T-cell (primary cell): ENCODE data around the gene RELCH. TPM values are rescaled to one million over a fixed set of nuclear protein-coding genes. Genes with fewer than 3 reads are reported as not detected.
A peak's percentile ranks its signal among the peaks of the same experiment; 100 is the strongest.

Experiments
- ATAC-seq, 4 experiments: fragments of 200-7000 bp in 3 of 4; fragments of 150-1000 bp in 1 of 4; cut with Tn5 transposase; replicated peaks in 1 of 4; 1 replicate in 3 of 4; 2 replicates in 1 of 4; pipeline ENCODE4 v1.10.0; 2021; ENCODE audit warnings: moderate library complexity in 3 of 4, mild to moderate bottlenecking in 2 of 4, moderate number of reproducible peaks in 1 of 4
- CTCF ChIA-PET, 2 donors: fragments of 300-600 bp; sonication (Branson Sonifier 250); formaldehyde crosslinking; loops; one replicate each; lab custom pipeline; 2022; ENCODE audit warnings: antibody characterized with exemption in 2 of 2; lab: Charles Lee
- POLR2A ChIA-PET, 2 donors: fragments of 300-600 bp; sonication (Branson Sonifier 250); formaldehyde crosslinking; loops; one replicate each; lab custom pipeline; 2022; ENCODE audit warnings: antibody characterized with exemption in 2 of 2; lab: Charles Lee
- DNase-seq, 35 experiments: peaks; one replicate each; pipeline versions ENCODE4 v3.0.0 to v3.0.0-alpha.2; 2013 to 2023
- H3K27ac ChIP-seq: one replicate; pipeline ENCODE4 v1.5.1; 2013; ENCODE audit warnings: low read length
- H3K27me3 ChIP-seq, 2 experiments: replicated peaks in 1 of 2; 1 replicate in 1 of 2; 2 replicates in 1 of 2; pipeline versions ENCODE4 v1.6.1 to v1.7.0; 2013; ENCODE audit warnings: low read length in 1 of 2, mixed read lengths in 1 of 2; ENCODE audit not compliant: control insufficient read depth in 2 of 2, insufficient read depth in 2 of 2; ENCODE audit errors: extremely low read depth in 1 of 2
- H3K36me3 ChIP-seq, 2 donors: 1 replicate in 1 of 2; 2 replicates in 1 of 2; pipeline versions ENCODE4 v1.6.1 to v1.7.0; 2013; ENCODE audit warnings: low read length in 1 of 2; ENCODE audit not compliant: control insufficient read depth in 2 of 2, insufficient read depth in 1 of 2; ENCODE audit errors: extremely low read depth in 1 of 2
- H3K4me1 ChIP-seq, 2 experiments: 1 replicate in 1 of 2; 2 replicates in 1 of 2; pipeline versions ENCODE4 v1.6.1 to v1.7.0; 2013; ENCODE audit warnings: low read length in 2 of 2, mixed read lengths in 1 of 2; ENCODE audit not compliant: insufficient read depth in 2 of 2, control insufficient read depth in 1 of 2; ENCODE audit errors: extremely low read depth in 1 of 2
- H3K4me3 ChIP-seq, 2 donors: 1 replicate in 1 of 2; 2 replicates in 1 of 2; pipeline versions ENCODE4 v1.5.1 to v1.7.0; 2013; ENCODE audit warnings: mild to moderate bottlenecking in 2 of 2, low read length in 1 of 2, moderate library complexity in 1 of 2; ENCODE audit not compliant: control insufficient read depth in 1 of 2; ENCODE audit errors: extremely low read depth in 1 of 2
- H3K9me3 ChIP-seq: 2 replicates; pipeline ENCODE4 v1.7.0; 2013
- H3K27ac Mint-ChIP-seq, 2 donors: one replicate each; pipeline ENCODE4 v1.8.0; 2020 to 2021; ENCODE audit warnings: mild to moderate bottlenecking in 2 of 2, mixed read lengths in 2 of 2
- H3K27me3 Mint-ChIP-seq, 2 donors: one replicate each; pipeline ENCODE4 v1.8.0; 2021 to 2022; ENCODE audit warnings: mixed read lengths in 2 of 2
- H3K36me3 Mint-ChIP-seq: one replicate; pipeline ENCODE4 v1.8.0; 2021; ENCODE audit warnings: mixed read lengths
- H3K4me1 Mint-ChIP-seq, 3 donors: one replicate each; pipeline ENCODE4 v1.8.0; 2020 to 2022; ENCODE audit warnings: mixed read lengths in 3 of 3, mild to moderate bottlenecking in 1 of 3
- H3K4me3 Mint-ChIP-seq, 3 donors: one replicate each; pipeline ENCODE4 v1.8.0; 2020 to 2022; ENCODE audit warnings: mild to moderate bottlenecking in 3 of 3, mixed read lengths in 3 of 3, moderate library complexity in 3 of 3
- H3K9me3 Mint-ChIP-seq, 3 donors: one replicate each; pipeline ENCODE4 v1.8.0; 2020 to 2022; ENCODE audit warnings: mixed read lengths in 3 of 3
- WGBS: methylation state at CpG from one replicate; pipeline ENCODE4 v1.1.5; 2013; ENCODE audit warnings: missing lambda C conversion rate; ENCODE audit not compliant: insufficient coverage; 5-methylcytosine and 5-hydroxymethylcytosine counted together
- total RNA-seq, 35 experiments: library from RNA in 6 of 35; stranded (reverse) in 6 of 35; fragments of 120-200 nt in 1 of 35; gene quantifications; one replicate each; pipeline versions ENCODE4 v1.2.1 to v1.2.4 and lab custom pipeline; 2013 to 2026

The RELCH gene
- total RNA-seq, 5 donors from 2014 or later (not counting 1 experiment from before 2014, with no cell fraction given): 46.5 to 68.1 (median 51.5) TPM

GRCh38 chr18:62345909-62346308, 158.9 kb downstream of the RELCH start:
- ChIA-PET CTCF (no interaction called here), POLR2A (no interaction called here)
- H3K4me1 Mint-ChIP-seq: peaks cover 0 to 7% (median 0%) of the 10 kb centered on the region in 3 donors
- peaks cover 0 to 4% of the 10 kb centered on the region in 2 experiments for H3K27me3 ChIP-seq
- H3K36me3 ChIP-seq: no peaks in the 10 kb centered on the region
- H3K27ac ChIP-seq: no peak overlapping the region
- no peaks in the 10 kb centered on the region for H3K9me3 ChIP-seq
- peaks cover 0 to 6% of the 10 kb centered on the region in 2 donors for H3K27me3 Mint-ChIP-seq
- no peak overlapping the region for H3K27ac Mint-ChIP-seq
- no peaks in the 10 kb centered on the region for H3K36me3 Mint-ChIP-seq
- H3K9me3 Mint-ChIP-seq: no peaks in the 10 kb centered on the region
- ATAC-seq (no peak), DNase-seq (no peak)
- no peaks in the 10 kb centered on the region for H3K4me1 ChIP-seq
- no peak overlapping the region for H3K4me3 Mint-ChIP-seq
- WGBS: no CpG with 5 or more reads among the region's 2 CpGs
- no peak overlapping the region for H3K4me3 ChIP-seq

DNA sequence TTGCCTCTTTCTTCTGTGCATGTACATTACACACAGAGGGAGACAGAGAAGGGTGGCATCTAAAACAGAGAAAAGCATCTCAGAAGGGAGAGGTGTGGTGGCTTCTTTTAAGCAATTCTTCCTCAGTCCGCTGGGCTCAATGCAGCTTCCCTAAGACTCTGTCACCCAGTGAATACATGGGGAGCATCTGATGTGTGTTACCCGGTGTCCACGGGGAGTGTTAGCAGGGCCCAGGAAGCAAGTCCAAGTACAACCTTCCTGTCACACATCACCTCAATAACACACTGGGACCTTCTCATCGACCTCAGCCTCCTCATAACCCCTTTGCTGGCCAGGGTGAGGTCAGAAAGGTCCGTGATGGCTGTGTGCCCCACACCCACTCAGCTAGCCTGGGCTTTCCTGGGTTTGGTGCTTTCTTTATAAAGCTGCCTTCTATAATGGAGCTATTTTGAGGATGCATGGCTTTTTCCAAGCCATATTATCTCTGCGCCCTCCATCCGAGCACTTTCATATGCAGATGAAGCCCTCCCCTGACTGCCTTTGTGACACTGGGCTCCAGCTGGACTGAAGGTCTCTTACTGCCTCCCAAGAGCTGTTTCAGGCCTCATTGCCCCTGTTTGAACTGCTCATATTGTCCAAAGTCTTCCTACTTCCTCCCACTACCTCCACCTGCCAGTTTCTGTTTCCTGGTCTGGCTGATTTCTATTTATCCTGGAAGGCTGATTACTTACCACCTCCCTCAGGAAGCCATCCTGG, 159.5 kb downstream of the RELCH start:
- WGBS: 91% methylated on average over 5 of the region's 7 CpGs
- no peaks in the 10 kb centered on the region for H3K36me3 ChIP-seq
- H3K4me3 ChIP-seq: no peak overlapping the region
- ATAC-seq (peak in 1 of 4 experiments; percentile 13), DNase-seq (no peak)
- Mint-ChIP-seq H3K27me3 (peaks cover 0 to under 1% of the 10 kb centered on the region in 2 donors), H3K36me3 (no peaks in the 10 kb centered on the region), H3K9me3 (no peaks in the 10 kb centered on the region), H3K4me1 (peaks cover 0 to 7% (median 0%) of the 10 kb centered on the region in 3 donors), H3K27ac (peak overlapping the region in 1 of 2 donors; percentile 15), H3K4me3 (no peak overlapping the region)
- peaks cover 0 to 4% of the 10 kb centered on the region in 2 experiments for H3K27me3 ChIP-seq
- no peaks in the 10 kb centered on the region for H3K4me1 ChIP-seq
- no peak overlapping the region for H3K27ac ChIP-seq
- H3K9me3 ChIP-seq: no peaks in the 10 kb centered on the region
- CTCF ChIA-PET: no interaction called here
- POLR2A ChIA-PET: no interaction called here

DNA sequence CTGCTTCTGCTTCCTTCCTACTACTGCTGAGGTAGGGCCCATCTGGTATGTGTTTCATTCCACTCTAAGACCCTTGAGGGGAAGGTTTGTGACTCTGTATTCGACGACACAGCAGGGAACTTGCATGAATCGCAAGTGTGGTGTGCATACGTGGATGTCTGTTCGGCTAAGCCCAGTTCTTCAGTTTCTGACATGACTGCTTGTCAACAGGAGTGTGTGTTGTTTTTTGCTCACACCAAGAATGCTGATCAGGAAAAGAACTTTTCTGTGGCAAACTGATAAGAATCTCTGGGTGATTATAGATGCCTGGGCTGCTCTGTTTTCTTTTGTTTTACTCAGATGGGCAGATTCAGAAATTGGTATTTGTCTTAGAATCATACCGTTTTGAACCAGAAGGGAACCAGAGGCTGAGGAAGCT, 160.0 kb downstream of the RELCH start:
- H3K27ac Mint-ChIP-seq: peak overlapping the region in 1 of 2 donors; percentile 15
- peak in 1 of 4 experiments; percentile 41 for ATAC-seq
- H3K27me3 Mint-ChIP-seq: no peaks in the 10 kb centered on the region

GRCh38 chr18:62348474-62348873, 161.4 kb downstream of the RELCH start:
- Mint-ChIP-seq H3K4me3 (no peak overlapping the region), H3K27me3 (no peaks in the 10 kb centered on the region), H3K36me3 (no peaks in the 10 kb centered on the region), H3K4me1 (peaks cover 0 to 7% (median 0%) of the 10 kb centered on the region in 3 donors), H3K27ac (no peak overlapping the region), H3K9me3 (no peaks in the 10 kb centered on the region)
- Histone ChIP-seq H3K27ac (no peak overlapping the region), H3K36me3 (no peaks in the 10 kb centered on the region), H3K27me3 (no peaks in the 10 kb centered on the region), H3K4me3 (no peak overlapping the region), H3K9me3 (no peaks in the 10 kb centered on the region), H3K4me1 (no peaks in the 10 kb centered on the region)
- CTCF ChIA-PET: no interaction called here
- POLR2A ChIA-PET: interaction anchor here in 1 of 2 donors (0.7 kb wide), 1 partner anchor 15 kb away, joined by 8 read pairs; no protein-coding TSS in a partner anchor
- ATAC-seq: no peak
- 100% methylated on average over 3 of the region's 4 CpGs for WGBS
- DNase-seq: no peak

More for the DNA sequence above, 160.0 kb downstream of the RELCH start:
- H3K4me3 Mint-ChIP-seq: no peak overlapping the region
- no peak overlapping the region for H3K4me3 ChIP-seq
- CTCF ChIA-PET: interaction anchor here in 1 of 2 donors (0.7 kb wide), 1 partner anchor 217 kb away, joined by 3 read pairs; no protein-coding TSS in a partner anchor
- no peak for DNase-seq
- 59% methylated on average over 6 of the region's 6 CpGs for WGBS
- H3K9me3 Mint-ChIP-seq: no peaks in the 10 kb centered on the region
- no peaks in the 10 kb centered on the region for H3K36me3 Mint-ChIP-seq
- no peaks in the 10 kb centered on the region for H3K9me3 ChIP-seq
- H3K27ac ChIP-seq: no peak overlapping the region
- POLR2A ChIA-PET: interaction anchor here in 1 of 2 donors (0.7 kb wide), 1 partner anchor 47 kb away, joined by 5 read pairs; no protein-coding TSS in a partner anchor
- H3K4me1 Mint-ChIP-seq: peaks cover 0 to 7% (median 0%) of the 10 kb centered on the region in 3 donors
- no peaks in the 10 kb centered on the region for H3K4me1 ChIP-seq
- H3K36me3 ChIP-seq: no peaks in the 10 kb centered on the region
- H3K27me3 ChIP-seq: peaks cover 0 to under 1% of the 10 kb centered on the region in 2 experiments

DNA sequence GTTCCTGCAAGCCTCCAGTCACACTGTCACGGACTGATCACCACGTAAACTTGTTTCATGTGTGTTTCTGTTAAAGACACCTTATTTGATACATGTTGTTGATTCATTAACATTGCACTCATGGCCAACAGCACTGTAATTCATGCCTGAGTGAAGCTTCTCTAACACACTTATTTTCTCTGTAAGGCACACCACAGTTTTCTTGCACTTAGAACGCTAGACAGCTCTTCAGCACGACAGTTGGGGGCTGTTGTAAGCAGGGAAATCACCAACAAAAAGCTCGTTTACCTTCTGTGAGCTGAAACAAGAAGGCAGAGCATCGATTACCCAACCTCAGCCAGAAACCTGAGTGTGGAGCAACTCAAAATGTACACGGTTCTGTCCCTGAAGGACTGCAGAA, 166.1 kb downstream of the RELCH start:
- CTCF ChIA-PET: no interaction called here
- H3K9me3 ChIP-seq: no peaks in the 10 kb centered on the region
- Mint-ChIP-seq H3K4me3 (no peak overlapping the region), H3K36me3 (no peaks in the 10 kb centered on the region), H3K9me3 (no peaks in the 10 kb centered on the region), H3K4me1 (no peaks in the 10 kb centered on the region), H3K27ac (no peak overlapping the region), H3K27me3 (no peaks in the 10 kb centered on the region)
- no peak overlapping the region for H3K4me3 ChIP-seq
- WGBS: 61% methylated on average over 4 of the region's 7 CpGs
- no peaks in the 10 kb centered on the region for H3K36me3 ChIP-seq
- no peak for DNase-seq
- H3K27ac ChIP-seq: no peak overlapping the region
- peaks cover 0 to 3% of the 10 kb centered on the region in 2 experiments for H3K27me3 ChIP-seq
- H3K4me1 ChIP-seq: no peaks in the 10 kb centered on the region
- POLR2A ChIA-PET: interaction anchor here in 1 of 2 donors (0.6 kb wide), 1 partner anchor 564 kb away, joined by 9 read pairs; no protein-coding TSS in a partner anchor
- ATAC-seq: no peak

DNA sequence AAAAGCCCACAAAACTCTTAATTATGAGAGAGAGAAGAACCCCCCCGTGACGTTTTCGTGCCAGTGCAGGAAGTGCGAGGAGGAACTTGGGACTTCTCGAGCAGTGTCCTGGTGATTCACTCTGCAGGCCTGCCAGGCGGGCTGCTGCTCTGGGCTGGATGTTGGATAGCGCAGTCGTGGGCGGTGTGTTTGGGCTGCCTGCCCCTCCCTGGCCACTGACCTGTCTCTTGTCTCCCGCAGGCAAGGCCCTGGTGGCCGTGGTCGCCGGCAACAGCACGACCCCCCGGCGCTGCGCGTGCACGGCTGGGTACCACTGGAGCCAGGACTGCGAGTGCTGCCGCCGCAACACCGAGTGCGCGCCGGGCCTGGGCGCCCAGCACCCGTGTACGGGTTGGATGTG, 167.1 kb downstream of the RELCH start:
- ChIA-PET POLR2A (no interaction called here), CTCF (no interaction called here)
- Mint-ChIP-seq H3K4me1 (no peaks in the 10 kb centered on the region), H3K36me3 (no peaks in the 10 kb centered on the region), H3K27ac (no peak overlapping the region), H3K4me3 (no peak overlapping the region), H3K9me3 (no peaks in the 10 kb centered on the region), H3K27me3 (no peaks in the 10 kb centered on the region)
- Histone ChIP-seq H3K4me3 (no peak overlapping the region), H3K36me3 (no peaks in the 10 kb centered on the region), H3K27ac (no peak overlapping the region), H3K27me3 (peaks cover 0 to 3% of the 10 kb centered on the region in 2 experiments), H3K4me1 (no peaks in the 10 kb centered on the region), H3K9me3 (no peaks in the 10 kb centered on the region)
- DNase-seq: no peak
- no peak for ATAC-seq
- 89% methylated on average over 29 of the region's 29 CpGs for WGBS
